Upper lobe of right lung (tissue), 1 donor: ENCODE data around the gene FMO2. TPM values are rescaled to one million over a fixed set of nuclear protein-coding genes. Genes with fewer than 3 reads are reported as not detected.
A peak's percentile ranks its signal among the peaks of the same experiment; 100 is the strongest.

ENCODE experiments used
- ATAC-seq: fragments of 200-7000 bp; cut with Tn5 transposase; one replicate; pipeline ENCODE4 v1.9.1; 2020; ENCODE audit warnings: mild to moderate bottlenecking, moderate library complexity
- DNase-seq: peaks from one replicate; pipeline ENCODE4 v3.0.0-alpha.2; 2020
- H3K27ac ChIP-seq: fragments of 200-600 bp; one replicate; pipeline ENCODE4 v1.8.0; 2022
- H3K27me3 ChIP-seq: fragments of 200-600 bp; one replicate; pipeline ENCODE4 v1.8.0; 2022; ENCODE audit warnings: mild to moderate bottlenecking
- H3K36me3 ChIP-seq: fragments of 200-600 bp; one replicate; pipeline ENCODE4 v1.8.0; 2022
- H3K4me1 ChIP-seq: fragments of 200-600 bp; one replicate; pipeline ENCODE4 v1.8.0; 2022
- H3K4me3 ChIP-seq: fragments of 200-600 bp; one replicate; pipeline ENCODE4 v1.8.0; 2022; ENCODE audit warnings: mild to moderate bottlenecking
- H3K9me3 ChIP-seq: fragments of 200-600 bp; one replicate; pipeline ENCODE4 v1.8.0; 2022
- intact Hi-C: fragments of 100-400 bp; cut with DNase I; formaldehyde crosslinking; loops from one replicate; pipeline ENCODE4 v1.11.0; 2022
- total RNA-seq: library from RNA; stranded (reverse); fragmentation: NEBNext Ultra II Directional; extraction: Animal tissue kit (Norgen Biotek cat#: 25700); gene quantifications from one replicate; pipeline ENCODE4 v1.2.1, GENCODE V29; 2021
- TF ChIP-seq, protein P1 (sequence below): fragments of 200-600 bp; IDR thresholded peaks from one replicate; pipeline ENCODE4 v1.8.0; 2022; ENCODE audit warnings: antibody characterized with exemption
- donor health status: DM: no; HTN: yes; CAD: no; lungs with severe emphysema.

FMO2 gene
- total RNA-seq, 1 donor from 2014 or later: 392 TPM

DNA sequence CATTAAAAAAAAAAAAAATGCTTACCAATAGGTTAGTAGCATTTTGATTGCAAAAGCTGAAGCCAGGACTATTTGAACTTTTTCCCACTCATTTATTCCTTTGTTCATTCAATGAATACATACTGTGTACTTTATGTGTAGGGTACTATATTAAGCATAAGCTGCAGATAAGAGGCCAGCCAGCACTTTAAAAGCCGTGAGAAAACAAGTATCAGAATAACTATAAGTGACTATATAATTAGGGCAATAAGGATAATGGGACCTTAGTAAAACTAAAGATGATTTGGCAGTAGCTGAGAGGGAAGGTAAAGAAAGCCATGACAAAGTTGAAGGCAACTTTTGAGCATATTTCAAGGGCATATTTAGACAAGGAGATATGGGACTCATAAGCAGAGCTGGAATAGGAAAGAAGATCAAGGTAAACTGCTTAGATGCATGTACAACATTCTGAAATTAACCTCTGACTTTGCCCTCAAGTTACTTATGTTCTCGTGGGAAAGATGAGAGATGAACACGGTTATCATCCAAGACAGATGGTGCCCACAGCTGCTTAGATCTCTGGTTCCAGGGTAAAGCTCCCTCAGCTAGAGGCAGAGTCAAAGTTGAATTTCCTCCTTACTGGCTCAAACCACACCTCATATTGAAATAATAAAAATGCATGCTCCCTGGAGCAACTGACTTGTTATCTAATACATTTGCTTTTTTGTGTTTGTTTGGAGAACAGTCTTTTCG, 44.0 kb upstream of the FMO2 start:
- no peaks in the 10 kb centered on the region for H3K27me3 ChIP-seq

DNA sequence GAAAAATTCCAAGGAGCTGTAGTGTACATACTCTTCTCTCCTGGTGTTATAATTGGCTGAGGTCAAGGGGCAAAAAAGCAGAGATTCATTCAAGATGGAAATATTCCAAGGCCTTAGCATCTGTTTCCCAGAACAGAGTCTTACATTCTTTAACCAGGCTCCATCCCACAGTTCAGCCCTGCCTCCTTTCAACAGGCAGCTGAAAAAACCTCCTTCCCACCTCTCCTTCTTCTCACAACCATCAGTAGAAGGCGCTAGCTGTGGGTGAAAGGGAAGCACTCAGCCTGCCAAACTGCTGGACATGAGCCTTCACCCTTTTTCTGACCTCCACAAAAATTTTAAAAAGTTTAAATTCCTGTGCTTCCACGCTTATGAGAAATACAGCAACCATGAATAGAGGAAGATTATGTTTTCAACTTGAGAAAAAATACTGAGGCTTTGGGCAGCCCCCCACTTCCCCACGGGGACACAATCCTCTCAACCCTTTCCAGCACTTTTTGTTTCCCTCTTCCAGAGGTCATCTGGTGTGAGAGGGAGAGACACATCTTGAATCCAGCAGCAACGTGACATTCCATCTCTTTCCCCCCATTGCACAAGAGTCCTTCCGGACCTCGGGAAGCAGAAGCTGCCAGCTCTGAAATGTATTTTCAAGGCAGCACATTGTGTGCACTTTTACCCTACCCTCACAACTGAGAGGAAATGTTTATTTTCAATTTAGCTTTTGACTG, 43.2 kb upstream of the FMO2 start:
- H3K9me3 ChIP-seq: no peaks in the 10 kb centered on the region
- no peak overlapping the region for H3K4me3 ChIP-seq
- H3K27me3 ChIP-seq: no peaks in the 10 kb centered on the region
- peak overlapping the region; percentile 71 for H3K27ac ChIP-seq
- intact Hi-C loops: no loop called here
- TF ChIP-seq, protein P1, sequence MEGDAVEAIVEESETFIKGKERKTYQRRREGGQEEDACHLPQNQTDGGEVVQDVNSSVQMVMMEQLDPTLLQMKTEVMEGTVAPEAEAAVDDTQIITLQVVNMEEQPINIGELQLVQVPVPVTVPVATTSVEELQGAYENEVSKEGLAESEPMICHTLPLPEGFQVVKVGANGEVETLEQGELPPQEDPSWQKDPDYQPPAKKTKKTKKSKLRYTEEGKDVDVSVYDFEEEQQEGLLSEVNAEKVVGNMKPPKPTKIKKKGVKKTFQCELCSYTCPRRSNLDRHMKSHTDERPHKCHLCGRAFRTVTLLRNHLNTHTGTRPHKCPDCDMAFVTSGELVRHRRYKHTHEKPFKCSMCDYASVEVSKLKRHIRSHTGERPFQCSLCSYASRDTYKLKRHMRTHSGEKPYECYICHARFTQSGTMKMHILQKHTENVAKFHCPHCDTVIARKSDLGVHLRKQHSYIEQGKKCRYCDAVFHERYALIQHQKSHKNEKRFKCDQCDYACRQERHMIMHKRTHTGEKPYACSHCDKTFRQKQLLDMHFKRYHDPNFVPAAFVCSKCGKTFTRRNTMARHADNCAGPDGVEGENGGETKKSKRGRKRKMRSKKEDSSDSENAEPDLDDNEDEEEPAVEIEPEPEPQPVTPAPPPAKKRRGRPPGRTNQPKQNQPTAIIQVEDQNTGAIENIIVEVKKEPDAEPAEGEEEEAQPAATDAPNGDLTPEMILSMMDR: peak; percentile 32
- peaks cover 23% of the 10 kb centered on the region for H3K4me1 ChIP-seq
- no peaks in the 10 kb centered on the region for H3K36me3 ChIP-seq
- peak; percentile 87 for ATAC-seq
- no peak for DNase-seq

More for the DNA sequence above, 44.0 kb upstream of the FMO2 start:
- ATAC-seq (no peak), DNase-seq (no peak)
- H3K27ac ChIP-seq: peak overlapping the region; percentile 71
- H3K4me1 ChIP-seq: peaks cover 23% of the 10 kb centered on the region
- no peaks in the 10 kb centered on the region for H3K36me3 ChIP-seq
- H3K4me3 ChIP-seq: no peak overlapping the region
- H3K9me3 ChIP-seq: no peaks in the 10 kb centered on the region
- TF ChIP-seq, protein P1: no peak
- intact Hi-C loops: no loop called here

DNA sequence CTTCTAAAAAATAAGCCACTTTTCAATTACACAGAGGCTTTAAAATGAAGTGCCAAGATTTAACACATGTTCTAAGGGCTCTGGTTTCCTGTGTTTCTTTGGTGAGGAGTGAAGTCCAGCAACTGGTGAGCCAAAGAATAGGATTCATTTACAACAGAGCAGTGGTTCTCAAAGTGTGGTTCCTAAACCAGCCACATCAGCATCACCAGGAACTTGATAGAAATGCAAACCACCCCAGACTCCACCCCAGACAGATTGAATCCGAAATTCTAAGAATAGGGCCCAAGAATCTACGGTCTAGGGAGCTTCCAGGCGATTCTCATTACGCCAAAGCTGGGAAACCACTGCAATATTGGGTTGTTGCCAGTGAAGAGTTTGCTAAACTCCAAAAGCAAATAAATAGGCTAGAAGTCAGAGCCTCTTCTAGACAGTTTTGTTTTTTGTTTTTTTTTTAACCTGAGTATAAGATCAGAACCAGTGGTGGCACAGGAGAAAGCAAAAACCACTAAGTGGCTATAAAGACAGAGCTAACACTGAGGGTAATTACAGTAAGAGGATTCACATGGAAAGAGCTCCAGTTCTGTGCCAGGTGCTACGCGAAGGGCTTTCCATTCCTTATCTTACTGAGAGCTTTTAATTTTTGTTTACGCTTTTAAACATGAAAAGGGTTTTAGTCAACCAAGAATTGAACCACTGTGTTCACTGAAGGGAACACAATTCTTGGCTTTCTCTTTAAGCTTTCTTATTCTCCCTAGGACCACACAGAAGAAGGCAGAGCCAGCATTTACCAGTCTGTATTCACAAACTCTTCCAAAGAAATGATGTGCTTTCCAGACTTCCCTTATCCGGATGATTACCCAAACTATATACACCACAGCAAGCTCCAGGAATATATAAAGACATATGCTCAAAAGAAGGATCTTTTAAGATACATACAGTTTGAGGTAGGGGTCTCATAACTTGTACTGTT, 42.4 kb upstream of the FMO2 start:
- peak overlapping the region; percentile 71 for H3K27ac ChIP-seq
- TF ChIP-seq, protein P1: no peak
- intact Hi-C loops: no loop called here
- H3K27me3 ChIP-seq: no peaks in the 10 kb centered on the region
- no peak for DNase-seq
- ATAC-seq: peak; percentile 55
- no peaks in the 10 kb centered on the region for H3K9me3 ChIP-seq
- H3K36me3 ChIP-seq: no peaks in the 10 kb centered on the region
- H3K4me1 ChIP-seq: peaks cover 23% of the 10 kb centered on the region
- H3K4me3 ChIP-seq: no peak overlapping the region

DNA sequence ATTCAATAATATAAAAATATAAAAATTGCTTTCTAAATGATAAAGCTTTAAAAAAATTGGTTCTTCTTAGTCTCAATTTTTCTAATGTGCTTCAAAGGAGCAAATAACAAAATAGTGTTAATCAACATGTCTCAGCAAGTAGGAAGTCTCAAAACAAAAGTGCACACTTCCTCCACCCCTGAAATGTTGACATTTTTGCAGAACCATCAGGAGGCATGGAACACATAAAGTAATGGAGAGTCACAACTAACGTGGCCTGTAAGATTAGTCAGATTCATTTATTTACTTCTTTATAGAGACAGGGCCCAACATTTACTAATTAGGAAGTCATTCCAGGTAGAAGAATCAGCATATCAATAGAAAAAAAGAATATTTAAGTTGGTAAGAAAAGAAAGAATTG, 34.9 kb upstream of the FMO2 start:
- ATAC-seq (no peak), DNase-seq (no peak)
- H3K27me3 ChIP-seq: no peaks in the 10 kb centered on the region
- H3K27ac ChIP-seq: no peak overlapping the region
- H3K9me3 ChIP-seq: no peaks in the 10 kb centered on the region
- no peaks in the 10 kb centered on the region for H3K36me3 ChIP-seq
- no peaks in the 10 kb centered on the region for H3K4me1 ChIP-seq
- TF ChIP-seq, protein P1: no peak
- intact Hi-C loops: no loop called here
- no peak overlapping the region for H3K4me3 ChIP-seq

DNA sequence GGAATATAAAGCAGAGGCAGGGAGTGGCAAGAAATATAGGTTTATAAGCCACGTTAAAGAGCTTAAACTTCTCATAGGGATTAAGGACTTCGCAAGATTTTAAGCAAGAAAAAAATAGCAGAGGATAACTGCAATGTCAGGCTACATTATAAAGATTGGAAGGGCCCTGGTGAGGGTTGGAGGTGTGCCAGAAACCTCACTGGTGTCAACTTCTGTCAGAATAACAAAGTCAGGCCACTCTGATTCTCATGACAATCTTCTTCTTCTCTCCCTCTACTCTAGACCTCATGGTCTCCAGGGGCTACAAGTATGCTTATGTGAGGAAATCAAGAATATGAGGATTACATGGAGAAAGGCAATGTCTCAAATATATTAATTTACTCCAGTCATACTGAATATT, 32.6 kb upstream of the FMO2 start:
- Histone ChIP-seq H3K4me1 (no peaks in the 10 kb centered on the region), H3K4me3 (no peak overlapping the region), H3K36me3 (no peaks in the 10 kb centered on the region), H3K9me3 (no peaks in the 10 kb centered on the region), H3K27ac (no peak overlapping the region), H3K27me3 (no peaks in the 10 kb centered on the region)
- TF ChIP-seq, protein P1: no peak
- intact Hi-C loops: no loop called here
- no peak for ATAC-seq
- DNase-seq: no peak
